GM21367 (cell line): Measurements from ENCODE around the gene KRTAP1-1.
"Not testable (repeated sequence)": the region's sequence is repeated elsewhere in the genome, so short reads cannot be mapped to it uniquely, and the experiment has no call there.

ENCODE experiments used
- ATAC-seq: cut with Tn5 transposase; IDR thresholded peaks from one replicate; pipeline ENCODE4 v1.9.1; 2021; ENCODE audit not compliant: unreplicated experiment

The KRTAP1-1 gene, protein sequence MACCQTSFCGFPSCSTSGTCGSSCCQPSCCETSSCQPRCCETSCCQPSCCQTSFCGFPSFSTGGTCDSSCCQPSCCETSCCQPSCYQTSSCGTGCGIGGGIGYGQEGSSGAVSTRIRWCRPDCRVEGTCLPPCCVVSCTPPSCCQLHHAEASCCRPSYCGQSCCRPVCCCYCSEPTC

DNA sequence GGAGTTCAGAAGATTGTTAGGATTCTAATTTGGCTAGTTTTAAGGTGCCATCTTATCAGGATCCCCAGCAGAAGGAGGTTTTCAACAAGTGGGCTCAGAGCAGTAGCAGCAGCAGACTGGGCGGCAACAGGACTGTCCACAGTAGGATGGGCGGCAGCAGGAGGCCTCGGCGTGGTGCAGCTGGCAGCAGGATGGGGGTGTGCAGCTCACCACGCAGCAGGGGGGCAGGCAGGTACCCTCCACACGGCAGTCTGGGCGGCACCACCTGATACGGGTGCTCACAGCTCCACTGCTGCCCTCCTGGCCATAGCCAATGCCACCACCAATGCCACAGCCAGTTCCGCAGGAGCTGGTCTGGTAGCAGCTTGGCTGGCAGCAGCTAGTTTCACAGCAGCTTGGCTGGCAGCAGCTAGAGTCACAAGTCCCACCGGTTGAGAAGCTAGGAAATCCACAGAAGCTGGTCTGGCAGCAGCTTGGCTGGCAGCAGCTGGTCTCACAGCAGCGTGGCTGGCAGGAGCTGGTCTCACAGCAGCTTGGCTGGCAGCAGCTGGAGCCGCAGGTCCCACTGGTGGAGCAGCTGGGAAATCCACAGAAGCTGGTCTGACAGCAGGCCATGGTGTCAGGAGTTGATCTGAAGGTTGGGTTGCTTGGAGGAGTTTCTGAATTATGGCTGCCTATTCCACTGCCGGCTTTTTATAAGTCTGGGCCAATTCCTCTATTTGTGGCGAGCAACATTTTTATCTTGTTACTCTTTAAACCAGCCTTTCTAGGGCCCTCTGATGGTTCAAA is at the start of gene KRTAP1-1:
Gene KRTAP1-1, minus strand, starts transcription at position 668 of the 789 bp plus-strand sequence. Its CDS starts 53 bp downstream, at position 615.
- ATAC-seq: not testable (repeated sequence)

DNA sequence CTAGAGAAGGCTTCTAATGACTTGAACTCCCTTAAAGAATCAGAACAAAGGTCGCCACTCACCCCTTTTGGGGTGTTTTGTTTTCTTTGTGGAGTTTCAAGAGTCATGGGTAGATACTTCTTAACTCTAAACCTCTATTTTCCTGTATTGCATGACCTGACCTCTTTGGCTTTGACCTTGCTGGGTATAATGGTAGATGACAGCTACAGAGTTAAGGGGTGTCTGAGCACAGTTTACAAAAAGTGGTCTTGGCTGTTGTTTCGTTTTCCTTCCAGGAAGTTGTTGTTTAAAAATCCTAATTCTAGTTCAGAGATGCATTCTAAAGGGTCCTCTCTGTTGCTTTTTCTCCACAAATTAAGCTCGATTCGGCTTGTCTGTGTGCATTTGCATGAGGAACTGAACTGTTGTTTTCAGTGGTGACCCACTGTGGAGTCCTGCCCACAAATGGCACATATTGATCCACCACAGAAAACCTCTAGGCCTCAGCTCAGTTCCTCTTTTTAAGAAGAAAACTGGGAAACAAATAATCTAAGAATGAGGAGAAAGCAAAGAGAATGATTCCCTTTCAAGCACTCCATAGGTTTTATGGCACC is 47.6 kb upstream of the KRTAP1-1 start:
- ATAC-seq: not testable (repeated sequence)

DNA sequence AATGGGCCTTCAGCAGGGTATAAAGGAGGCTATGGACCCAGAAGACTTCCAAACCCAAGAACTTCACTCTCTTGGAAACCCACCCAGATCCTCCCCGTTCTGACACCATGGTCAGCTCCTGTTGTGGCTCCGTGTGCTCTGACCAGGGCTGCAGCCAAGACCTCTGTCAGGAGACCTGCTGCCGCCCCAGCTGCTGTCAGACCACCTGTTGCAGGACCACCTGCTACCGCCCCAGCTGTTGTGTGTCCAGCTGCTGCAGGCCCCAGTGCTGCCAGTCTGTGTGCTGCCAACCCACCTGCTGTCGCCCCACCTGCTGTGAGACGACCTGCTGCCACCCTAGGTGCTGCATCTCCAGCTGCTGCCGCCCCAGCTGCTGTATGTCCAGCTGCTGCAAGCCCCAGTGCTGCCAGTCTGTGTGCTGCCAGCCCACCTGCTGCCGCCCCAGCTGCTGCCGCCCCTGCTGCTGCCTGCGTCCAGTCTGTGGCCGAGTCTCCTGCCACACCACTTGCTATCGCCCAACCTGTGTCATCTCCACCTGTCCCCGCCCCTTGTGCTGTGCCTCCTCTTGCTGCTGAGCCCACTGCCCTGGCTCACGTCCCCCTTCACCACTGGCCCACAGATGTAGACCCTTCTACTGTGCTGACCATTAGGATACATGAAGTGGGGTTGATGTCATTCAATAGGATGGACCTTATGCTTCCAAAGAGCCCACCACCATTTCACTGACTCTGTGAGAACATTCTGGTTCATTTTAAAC is 43.0 kb upstream of the KRTAP1-1 start, which contains the start of gene KRTAP4-7:
Gene KRTAP4-7, plus strand, starts transcription at position 51 of the 757 bp plus-strand sequence. Its CDS starts 57 bp downstream, at position 108.
- ATAC-seq: not testable (repeated sequence)

DNA sequence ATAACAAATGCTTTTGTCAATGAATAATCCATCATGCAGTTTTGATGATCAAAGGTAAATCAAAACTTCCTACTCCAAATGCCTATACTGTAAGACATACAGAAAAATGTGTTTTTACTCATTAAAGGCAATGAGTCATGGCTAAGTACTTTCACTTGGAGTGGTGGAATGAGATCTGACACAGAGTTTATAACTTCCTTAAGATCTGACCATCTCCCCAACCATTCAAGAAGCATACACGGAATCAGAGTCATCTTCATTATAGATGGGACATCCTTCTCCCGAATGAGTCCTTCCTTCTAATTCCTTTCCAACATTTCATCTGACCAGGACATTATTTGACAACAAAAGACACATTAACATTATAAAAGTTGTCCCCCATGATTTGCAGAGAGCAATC is 42.2 kb upstream of the KRTAP1-1 start:
- ATAC-seq: not testable (repeated sequence)

DNA sequence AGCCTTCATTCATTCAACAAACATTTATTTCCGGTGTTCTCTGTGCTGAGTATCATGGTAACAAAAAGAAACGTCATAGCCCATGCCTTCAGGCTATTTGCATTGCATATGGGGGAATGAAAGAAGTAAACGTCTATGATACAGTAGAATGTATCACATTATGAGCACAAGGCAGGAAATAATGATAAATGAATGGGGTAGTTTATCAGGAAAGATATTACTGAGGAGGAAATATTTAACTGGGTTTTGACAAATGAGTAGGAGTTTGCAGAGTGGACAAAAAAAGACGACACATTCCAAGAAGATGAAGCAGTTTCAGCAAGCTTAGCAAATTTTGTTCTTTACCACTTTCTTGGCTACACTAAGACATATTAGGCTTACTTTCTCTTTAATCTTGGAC is 41.4 kb upstream of the KRTAP1-1 start:
- ATAC-seq: no peak

DNA sequence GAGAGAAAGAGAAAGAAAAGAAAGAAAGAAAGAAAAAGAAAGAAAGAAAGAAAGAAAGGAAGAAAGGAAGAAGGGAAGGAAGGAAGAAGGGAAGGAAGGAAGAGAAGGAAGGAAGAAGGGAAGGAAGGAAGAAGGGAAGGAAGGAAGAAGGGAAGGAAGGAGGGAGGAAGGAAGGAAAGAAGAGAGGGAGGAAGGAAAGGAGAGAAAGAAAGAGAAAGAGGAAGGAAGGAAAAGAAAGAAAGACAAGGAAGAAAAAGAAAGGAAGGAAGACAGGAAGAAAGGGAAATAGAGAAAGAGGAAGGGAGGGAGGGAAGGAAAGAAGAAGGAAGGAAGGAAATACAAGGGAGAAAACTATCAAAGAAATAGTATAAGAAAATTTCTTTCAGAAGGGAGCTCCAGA is 35.5 kb upstream of the KRTAP1-1 start:
- ATAC-seq: no peak

DNA sequence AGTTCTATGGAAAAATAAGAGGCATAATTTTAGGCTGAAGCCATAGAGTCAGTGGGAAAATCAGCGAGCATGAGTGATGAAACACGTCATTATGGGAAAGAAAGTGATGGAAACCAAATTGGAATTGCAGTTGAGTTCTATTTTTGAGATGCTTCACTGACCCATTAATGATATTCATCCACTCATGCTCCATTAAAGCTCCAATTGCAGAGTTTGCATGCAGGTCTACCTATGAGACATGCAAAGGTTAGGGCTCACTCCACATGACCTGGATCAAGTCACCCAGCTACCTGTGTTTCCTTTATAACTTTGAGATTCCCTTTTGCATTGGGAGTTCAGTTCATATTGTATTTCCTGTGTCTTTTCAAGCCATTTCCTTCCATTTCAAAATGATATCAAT is 32.4 kb upstream of the KRTAP1-1 start:
- no peak for ATAC-seq

DNA sequence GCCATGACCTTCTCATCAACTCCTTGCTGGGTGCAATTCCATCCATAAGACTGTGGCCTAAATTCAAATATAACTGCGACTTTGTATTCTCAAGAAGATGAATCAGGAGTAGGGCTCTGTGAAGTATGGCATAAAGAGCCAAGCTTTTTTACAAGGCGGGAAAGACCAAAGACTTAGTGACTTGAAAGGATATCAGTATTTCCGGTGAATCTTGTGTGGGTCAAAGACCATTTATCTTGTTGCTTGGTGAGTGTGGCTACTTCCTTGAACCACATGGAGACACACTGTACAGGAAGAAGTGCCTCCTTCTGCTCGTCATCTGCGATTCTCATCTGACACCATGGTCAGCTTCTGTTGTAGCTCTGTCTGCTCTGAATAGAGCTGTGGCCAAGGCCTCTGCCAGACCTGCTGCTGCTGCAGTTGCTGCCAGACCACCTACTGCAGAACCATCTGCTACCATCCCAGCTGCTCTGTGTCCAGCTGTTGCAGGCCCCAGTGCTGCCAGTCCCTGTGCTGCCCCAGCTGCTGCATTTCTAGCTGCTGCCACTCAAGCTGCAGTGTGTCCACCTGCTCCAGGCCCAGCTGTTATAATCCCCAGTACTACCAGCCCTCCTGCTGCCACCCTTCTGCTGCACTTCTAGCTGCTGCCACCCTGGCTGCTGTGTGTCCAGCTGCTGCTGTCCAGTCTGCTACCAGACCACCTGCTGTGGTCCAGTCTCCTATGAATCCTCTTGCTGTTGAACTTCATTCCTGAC is 30.5 kb upstream of the KRTAP1-1 start:
- ATAC-seq: no peak

DNA sequence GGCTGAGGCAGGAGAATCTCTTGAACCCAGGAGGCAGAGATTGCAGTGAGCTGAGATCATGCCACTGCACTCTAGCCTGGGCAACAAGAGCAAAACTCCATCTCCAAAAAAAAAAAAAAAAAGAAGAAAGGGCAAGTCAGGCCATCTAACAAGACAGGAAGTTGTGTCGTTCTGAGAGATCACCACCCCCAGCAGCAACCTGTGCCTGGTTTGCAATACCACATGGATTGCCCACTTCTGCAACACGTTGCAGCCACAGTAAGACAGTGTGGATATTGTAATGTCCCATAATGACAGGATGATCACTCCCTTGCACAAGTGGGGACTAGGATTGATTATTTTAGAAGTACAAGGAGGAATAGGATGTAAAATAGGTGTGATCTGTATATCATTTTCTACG is 27.8 kb upstream of the KRTAP1-1 start:
- no peak for ATAC-seq

DNA sequence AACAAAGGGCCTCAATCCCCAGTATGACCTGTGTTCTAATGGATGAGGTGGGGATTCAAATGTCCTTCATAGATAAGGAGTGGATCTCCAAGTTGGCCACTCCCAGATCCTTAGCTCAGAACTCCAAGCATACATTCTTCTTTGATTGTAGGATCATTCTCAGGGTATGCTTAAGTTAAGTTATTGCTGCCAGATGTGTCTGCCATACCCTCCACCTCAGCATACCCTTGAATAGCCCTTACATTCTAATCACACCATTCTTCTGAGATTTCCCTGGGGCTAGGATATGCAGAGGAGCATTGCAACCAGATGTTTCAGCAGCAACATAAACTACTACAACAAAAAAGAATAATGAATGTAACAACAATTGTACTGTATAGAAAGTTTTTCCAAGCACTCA is 26.0 kb upstream of the KRTAP1-1 start:
- no peak for ATAC-seq

DNA sequence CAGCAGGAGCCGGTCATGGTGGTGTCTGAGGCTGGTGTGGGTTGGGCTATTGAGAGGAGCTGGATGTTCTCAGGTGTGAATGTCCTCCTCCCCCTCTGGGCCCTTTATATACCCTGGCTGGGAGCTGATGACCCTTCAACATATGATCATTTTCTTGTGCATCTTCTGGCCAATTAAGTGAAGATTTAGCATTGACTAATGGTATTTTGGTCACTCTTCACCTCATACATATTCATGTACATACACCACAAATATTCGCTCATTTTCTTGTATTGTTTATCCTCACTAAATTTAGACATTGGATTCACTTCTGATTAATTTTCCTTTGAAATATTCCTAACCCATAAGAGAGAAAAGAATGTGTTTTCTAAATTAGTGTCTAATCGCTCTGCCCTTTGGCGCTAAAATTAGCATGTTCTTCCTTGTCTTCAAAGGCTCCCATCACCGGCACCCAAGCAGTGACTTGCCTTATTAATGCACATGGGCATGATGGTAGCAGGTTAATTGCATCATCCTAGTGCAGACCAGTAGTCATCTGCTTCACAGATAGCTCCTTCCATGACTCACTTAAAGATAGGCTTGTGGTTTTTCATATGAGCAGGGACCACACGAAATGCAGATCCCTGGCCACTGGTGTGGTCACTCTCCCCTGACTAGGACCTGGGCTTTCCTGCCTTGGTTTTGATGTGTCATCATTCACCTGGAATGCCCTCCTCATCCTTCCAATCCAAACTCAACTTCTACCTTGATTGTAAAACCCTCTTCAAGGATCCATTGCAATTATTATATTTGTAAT is 24.8 kb upstream of the KRTAP1-1 start, which contains the start of gene KRTAP2-4:
Gene KRTAP2-4, minus strand, starts transcription at position 51 of the 796 bp plus-strand sequence. Its CDS starts 34 bp downstream, at position 17.
- no peak for ATAC-seq

DNA sequence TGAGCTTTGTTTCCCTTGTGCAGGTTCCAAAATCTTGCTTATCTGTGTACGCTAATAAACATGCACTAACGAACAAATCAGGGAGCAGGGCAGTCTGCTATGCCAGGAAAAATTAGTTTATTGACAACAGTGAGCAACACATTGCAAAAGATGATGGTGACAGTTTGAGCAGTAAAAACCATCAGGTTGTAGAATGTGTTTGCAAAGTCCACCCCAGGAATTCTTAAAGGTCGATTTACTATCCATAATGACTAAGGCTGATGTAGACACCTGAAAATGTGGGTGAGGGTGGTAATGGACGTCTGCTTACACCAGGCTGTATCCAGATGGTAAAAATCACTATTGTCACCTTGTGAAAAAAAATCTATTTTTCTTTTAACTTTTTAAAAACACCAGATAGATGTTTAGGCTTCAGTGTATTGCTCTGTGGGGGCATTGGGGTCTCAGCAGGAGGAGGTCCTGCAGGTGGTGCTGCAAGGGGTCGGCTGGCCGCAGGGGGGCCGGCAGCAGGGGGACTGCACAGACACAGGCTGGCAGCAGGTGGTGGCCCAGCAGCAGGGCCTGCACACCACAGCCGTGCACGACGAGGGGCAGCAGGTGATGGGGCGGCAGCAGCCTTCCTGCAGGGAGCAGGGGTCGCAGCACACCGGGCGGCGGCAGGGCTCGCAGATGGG is 23.9 kb upstream of the KRTAP1-1 start:
- ATAC-seq: not testable (repeated sequence)

DNA sequence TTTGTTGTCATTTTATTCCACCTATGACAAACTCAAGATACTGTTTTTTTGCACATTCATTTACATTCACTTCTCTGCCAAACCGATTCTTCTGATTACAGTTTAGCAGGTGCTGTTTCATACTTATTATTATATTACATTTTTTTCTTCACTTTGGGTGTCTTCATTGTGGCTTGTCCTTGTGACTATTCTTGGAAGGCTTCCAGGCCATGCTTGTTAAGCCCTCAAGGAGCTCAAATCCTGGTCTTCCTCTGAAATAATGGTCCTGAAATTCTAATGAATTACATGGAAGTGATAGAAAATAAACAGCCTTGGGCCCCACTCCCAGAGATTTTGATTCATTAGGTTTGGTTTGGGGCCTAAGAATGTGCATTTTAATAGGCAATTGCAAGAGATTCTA is 23.1 kb upstream of the KRTAP1-1 start:
- no peak for ATAC-seq

DNA sequence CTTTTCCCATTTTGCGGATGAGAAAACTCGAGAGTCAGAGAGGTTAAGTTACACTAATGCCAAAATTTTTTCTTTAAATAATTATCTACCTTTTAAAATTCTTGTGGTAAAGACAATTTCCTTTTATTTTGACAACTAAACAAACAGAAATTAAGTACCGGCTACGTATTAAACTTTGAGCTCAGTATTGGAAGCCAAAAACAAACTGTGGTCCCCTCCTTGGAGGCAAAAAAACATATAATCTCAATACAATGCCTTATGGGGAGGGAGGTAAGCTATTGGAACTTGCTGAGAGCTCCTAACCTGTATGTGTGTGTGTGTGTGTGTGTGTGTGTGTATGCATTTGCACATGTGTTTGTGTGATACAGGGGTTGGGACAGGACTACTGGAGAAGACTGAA is 22.2 kb upstream of the KRTAP1-1 start:
- ATAC-seq: no peak

DNA sequence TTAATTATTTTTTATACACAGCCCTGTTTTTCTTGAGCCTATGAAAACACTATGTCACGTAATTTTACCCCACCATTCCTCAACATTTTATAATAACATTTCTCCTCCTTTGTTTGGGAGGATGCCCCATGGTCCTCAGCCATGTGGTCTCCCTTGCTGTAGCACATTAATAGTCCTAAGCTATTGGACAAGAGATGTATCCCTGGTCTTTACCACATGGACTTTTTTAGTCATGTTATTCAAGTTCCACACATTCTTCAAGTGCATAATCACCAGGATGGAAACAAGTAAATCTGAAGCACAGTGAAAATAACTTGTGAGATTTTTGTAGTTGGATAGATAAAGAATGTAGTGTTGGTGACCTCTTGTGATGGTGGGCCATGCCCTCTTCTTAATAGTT is 20.7 kb upstream of the KRTAP1-1 start:
- ATAC-seq: no peak

DNA sequence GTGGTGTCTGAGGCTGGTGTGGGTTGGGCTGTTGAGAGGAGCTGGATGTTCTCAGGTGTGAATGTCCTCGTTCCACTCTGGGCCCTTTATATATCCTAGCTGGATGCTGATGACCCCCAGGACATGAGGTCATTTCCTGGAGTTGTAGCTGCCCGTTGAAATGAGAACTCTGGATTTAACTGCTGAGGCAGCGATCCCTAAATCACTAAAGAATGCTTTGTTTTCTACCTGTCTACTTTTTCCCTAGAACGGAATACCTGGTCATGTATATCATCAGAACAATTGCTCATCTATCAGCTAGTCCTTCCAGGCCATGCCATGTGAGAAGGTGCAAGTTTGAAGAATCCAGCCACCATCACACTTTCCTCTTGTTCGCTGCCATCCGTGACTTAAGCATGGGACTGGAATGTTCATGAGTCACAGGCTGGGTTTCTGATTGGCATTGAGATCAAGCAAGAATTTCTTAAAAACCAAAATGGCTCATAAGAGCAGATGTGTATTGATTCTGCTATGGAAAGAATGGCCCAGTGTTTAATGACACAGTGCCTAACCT is 18.9 kb upstream of the KRTAP1-1 start, which contains the start of gene KRTAP2-3:
Gene KRTAP2-3, minus strand, starts transcription at position 63 of the 553 bp plus-strand sequence. CDS start 64 bp downstream, outside the sequence.
- ATAC-seq: no peak

DNA sequence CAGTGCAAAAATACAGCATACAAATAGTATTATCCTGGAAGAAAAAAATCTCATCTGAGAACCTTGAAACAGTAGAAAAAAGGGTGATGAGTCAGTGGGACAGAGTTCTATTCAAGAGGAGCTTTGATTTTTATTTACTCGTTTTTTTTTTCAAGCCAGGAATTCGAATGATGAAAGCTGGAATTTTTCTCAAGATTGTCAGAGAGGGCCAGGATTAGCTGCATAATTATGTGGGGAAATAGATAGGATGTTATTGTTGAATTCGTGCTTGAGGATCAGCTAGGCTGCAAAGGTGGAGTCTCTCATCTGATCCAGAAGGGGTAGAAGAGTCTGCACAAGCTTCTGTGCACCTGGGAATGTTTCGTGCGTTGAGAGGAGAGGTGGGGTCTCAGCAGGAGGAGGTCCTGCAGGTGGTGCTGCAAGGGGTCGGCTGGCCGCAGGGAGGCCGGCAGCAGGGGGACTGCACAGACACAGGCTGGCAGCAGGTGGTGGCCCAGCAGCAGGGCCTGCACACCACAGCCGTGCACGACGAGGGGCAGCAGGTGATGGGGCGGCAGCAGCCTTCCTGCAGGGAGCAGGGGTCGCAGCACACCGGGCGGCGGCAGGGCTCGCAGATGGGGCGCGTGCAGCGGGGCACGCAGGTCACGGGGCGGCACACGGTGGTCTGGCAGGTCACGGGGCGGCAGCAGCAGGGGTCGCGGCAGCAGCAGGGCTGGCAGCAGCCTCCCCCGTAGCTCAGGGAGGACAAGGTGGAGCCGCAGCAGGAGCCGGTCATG is 18.2 kb upstream of the KRTAP1-1 start:
- not testable (repeated sequence) for ATAC-seq

DNA sequence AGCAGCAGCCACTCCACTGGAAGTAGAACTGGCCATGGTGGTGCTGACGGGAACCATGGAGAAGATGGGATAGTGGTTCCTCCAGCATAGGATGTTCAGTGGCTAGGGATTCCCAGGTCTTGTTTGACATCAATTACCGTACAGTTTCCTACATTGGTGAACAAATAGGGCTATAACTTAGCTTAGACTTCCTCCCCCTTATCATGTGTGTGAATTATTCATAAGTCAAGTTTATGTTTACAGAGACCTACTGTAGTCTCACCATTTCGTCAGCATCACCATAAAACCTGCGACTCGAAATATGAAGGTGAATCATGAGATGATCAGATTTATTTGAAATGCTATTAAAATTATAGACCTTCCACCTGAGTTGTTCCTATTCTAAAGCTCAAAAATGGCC is 17.5 kb upstream of the KRTAP1-1 start:
- ATAC-seq: no peak
